ENCODE measurements around the gene ID4. TPM values are rescaled to one million over a fixed set of nuclear protein-coding genes. Genes with fewer than 3 reads are reported as not detected.

ID4 gene
- polyA plus RNA-seq, 2 of the 4 experiments (the other 2 are of a cell fraction), result 2.6 to 6.1 TPM

DNA sequence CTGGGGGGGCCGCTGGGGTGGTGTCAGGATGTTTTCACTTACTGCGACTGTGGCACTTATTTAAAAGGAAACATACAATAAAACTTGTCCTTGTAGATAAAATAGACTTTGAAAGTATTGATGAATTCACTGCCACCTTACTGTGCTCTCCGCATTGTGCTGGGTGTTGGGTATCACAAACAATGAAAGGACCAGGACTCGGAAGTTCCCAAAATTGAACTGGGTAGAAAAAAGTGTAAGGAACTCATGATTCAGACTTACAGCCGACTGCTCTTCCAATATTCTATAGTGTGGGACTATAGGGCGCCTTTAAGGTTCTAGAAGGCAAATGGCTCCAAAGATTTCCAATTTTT, 32.1 kb upstream of the ID4 start:
- WGBS (ENCODE audit: missing lambda C conversion rate), result 22% methylated on average over 6 of the region's 6 CpGs
- peak overlapping the region; percentile 90 to 98 for H3K27ac ChIP-seq
- CTCF ChIA-PET, result no interaction called here

DNA sequence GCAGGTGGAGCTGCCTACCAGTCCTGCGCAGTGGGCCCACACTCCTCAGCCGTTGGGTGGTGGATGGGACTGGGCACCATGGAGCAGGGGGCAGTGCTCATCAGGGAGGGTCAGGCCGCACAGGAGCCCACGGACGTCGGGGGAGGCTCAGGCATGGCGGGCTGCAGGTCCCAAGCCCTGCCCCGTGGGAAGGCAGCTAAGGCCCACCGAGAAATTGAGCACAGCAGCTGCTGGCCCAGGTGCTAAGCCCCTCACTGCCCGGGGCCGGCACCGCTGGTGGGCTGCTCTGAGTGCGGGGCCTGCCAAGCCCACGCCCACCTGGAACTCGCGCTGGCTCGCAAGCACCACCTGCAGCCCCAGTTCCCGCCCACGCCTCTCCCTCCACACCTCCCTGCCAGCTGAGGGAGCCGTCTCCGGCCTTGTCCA, 30.2 kb upstream of the ID4 start:
- POLR2A ChIA-PET, result no interaction called here
- TF ChIP-seq, protein P1, sequence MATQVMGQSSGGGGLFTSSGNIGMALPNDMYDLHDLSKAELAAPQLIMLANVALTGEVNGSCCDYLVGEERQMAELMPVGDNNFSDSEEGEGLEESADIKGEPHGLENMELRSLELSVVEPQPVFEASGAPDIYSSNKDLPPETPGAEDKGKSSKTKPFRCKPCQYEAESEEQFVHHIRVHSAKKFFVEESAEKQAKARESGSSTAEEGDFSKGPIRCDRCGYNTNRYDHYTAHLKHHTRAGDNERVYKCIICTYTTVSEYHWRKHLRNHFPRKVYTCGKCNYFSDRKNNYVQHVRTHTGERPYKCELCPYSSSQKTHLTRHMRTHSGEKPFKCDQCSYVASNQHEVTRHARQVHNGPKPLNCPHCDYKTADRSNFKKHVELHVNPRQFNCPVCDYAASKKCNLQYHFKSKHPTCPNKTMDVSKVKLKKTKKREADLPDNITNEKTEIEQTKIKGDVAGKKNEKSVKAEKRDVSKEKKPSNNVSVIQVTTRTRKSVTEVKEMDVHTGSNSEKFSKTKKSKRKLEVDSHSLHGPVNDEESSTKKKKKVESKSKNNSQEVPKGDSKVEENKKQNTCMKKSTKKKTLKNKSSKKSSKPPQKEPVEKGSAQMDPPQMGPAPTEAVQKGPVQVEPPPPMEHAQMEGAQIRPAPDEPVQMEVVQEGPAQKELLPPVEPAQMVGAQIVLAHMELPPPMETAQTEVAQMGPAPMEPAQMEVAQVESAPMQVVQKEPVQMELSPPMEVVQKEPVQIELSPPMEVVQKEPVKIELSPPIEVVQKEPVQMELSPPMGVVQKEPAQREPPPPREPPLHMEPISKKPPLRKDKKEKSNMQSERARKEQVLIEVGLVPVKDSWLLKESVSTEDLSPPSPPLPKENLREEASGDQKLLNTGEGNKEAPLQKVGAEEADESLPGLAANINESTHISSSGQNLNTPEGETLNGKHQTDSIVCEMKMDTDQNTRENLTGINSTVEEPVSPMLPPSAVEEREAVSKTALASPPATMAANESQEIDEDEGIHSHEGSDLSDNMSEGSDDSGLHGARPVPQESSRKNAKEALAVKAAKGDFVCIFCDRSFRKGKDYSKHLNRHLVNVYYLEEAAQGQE (IDR thresholded peaks at IDR 0.05), result no peak
- TF ChIP-seq ZSCAN20 (CRISPR knock-in tag; IDR thresholded peaks at IDR 0.05), result no peak
- TF ChIP-seq NR3C1 (IDR thresholded peaks at IDR 0.05), result no peak
- no peak for TF ChIP-seq BHLHE40 (IDR thresholded peaks at IDR 0.05; ENCODE audit: low read depth, low read length)
- no peak for TF ChIP-seq KDM1A (IDR thresholded peaks at IDR 0.05; ENCODE audit: low read depth)
- TF ChIP-seq FOSL2 (IDR thresholded peaks at IDR 0.05), result no peak
- no peak for TF ChIP-seq FOSL2 (CRISPR knock-in tag; IDR thresholded peaks at IDR 0.05)
- TF ChIP-seq RNF2 (IDR thresholded peaks at IDR 0.05; ENCODE audit: borderline replicate concordance, low read depth), result no peak
- TF ChIP-seq, protein P2, sequence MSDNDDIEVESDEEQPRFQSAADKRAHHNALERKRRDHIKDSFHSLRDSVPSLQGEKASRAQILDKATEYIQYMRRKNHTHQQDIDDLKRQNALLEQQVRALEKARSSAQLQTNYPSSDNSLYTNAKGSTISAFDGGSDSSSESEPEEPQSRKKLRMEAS (IDR thresholded peaks at IDR 0.05), result no peak
- TF ChIP-seq NPAS2 (CRISPR knock-in tag; IDR thresholded peaks at IDR 0.05; ENCODE audit: borderline replicate concordance), result no peak
- ATAC-seq, result no peak

More for the DNA sequence above, 32.1 kb upstream of the ID4 start:
- peaks cover 32% of the 10 kb centered on the region for H3K4me1 ChIP-seq
- TF ChIP-seq EHMT2 (IDR thresholded peaks at IDR 0.05; ENCODE audit: low read depth), result no peak
- TF ChIP-seq SMC3 (IDR thresholded peaks at IDR 0.05), result no peak
- no peak for TF ChIP-seq ZFP36 (IDR thresholded peaks at IDR 0.05; ENCODE audit: borderline replicate concordance, partially characterized antibody)
- no peak for FAIRE-seq
- ATAC-seq, result peak; percentile 27 to 36; a peak in 5 of 6 replicates
- H3K9me3 ChIP-seq, result no peaks in the 10 kb centered on the region; the same call in 2 of the 3 replicates
- H3K4me2 ChIP-seq, result peak overlapping the region; percentile 93
- DNase-seq (ENCODE audit: low read depth in 1 of 2, low spot score in 1 of 2), result peak in 1 of 2 experiments; percentile 22
- peak overlapping the region; percentile 47 for H3K4me3 ChIP-seq
- POLR2A ChIA-PET, result interaction anchor here (0.5 to 2.8 kb wide), 4 partner anchors 14 to 597 kb away, joined by 3 to 17 read pairs (median 3); partner anchors contain the start of gene ID4

DNA sequence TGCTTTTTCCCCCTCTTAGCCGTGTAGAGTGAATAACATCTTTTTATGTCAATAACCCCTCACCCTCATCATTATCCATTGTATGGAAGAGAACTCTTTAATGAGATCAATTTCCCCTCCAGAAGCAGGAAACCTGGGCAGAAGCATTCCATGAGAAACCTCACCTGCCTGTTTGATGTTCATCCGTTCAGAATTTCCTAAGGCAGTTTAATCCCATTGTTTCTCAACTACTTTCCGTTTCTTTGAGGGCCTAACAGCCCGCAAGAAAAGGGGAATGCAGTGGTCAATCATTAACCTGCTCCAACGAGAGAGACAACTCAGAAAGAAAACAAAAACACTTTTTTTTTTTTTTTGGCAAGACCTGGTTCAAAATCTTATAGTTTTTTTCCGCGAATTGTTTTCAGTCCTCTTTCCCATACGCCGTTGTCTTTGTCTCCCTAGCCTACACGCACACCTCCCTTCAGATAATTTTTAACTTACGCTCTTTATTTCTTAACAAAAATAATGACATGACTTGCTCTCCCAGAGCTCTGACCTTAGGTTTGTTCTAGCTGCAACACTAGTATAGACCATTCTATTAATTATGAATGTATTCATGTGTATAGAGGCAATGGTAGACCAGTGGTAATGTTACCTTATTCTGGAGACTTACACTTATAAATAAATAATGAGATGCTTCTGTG, 25.6 kb upstream of the ID4 start:
- no peaks in the 10 kb centered on the region for H3K9me3 ChIP-seq
- CTCF ChIA-PET, result no interaction called here
- DNase-seq (ENCODE audit: low read depth in 1 of 2, low spot score in 1 of 2) (peak in 1 of 2 experiments; percentile 45), ATAC-seq (peak; percentile 66 to 80; a peak in 5 of 6 replicates), FAIRE-seq (no peak)
- peak overlapping the region; percentile 67 to 73 for H3K27ac ChIP-seq
- TF ChIP-seq, protein P3, sequence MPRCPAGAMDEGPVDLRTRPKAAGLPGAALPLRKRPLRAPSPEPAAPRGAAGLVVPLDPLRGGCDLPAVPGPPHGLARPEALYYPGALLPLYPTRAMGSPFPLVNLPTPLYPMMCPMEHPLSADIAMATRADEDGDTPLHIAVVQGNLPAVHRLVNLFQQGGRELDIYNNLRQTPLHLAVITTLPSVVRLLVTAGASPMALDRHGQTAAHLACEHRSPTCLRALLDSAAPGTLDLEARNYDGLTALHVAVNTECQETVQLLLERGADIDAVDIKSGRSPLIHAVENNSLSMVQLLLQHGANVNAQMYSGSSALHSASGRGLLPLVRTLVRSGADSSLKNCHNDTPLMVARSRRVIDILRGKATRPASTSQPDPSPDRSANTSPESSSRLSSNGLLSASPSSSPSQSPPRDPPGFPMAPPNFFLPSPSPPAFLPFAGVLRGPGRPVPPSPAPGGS (IDR thresholded peaks at IDR 0.05), result no peak
- TF ChIP-seq RARB (CRISPR knock-in tag; IDR thresholded peaks at IDR 0.05) (no peak), JUNB (IDR thresholded peaks at IDR 0.05) (no peak), ZNF302 (CRISPR knock-in tag; IDR thresholded peaks at IDR 0.05) (no peak), CEBPB (IDR thresholded peaks at IDR 0.05) (peak in 1 of 2 experiments; percentile 44; a peak in 1 of 4 replicates), KDM1A (IDR thresholded peaks at IDR 0.05; ENCODE audit: low read depth) (no peak)
- TF ChIP-seq, protein P1 (IDR thresholded peaks at IDR 0.05), result no peak
- TF ChIP-seq, protein P4, sequence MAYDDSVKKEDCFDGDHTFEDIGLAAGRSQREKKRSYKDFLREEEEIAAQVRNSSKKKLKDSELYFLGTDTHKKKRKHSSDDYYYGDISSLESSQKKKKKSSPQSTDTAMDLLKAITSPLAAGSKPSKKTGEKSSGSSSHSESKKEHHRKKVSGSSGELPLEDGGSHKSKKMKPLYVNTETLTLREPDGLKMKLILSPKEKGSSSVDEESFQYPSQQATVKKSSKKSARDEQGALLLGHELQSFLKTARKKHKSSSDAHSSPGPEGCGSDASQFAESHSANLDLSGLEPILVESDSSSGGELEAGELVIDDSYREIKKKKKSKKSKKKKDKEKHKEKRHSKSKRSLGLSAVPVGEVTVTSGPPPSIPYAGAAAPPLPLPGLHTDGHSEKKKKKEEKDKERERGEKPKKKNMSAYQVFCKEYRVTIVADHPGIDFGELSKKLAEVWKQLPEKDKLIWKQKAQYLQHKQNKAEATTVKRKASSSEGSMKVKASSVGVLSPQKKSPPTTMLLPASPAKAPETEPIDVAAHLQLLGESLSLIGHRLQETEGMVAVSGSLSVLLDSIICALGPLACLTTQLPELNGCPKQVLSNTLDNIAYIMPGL (CRISPR knock-in tag; IDR thresholded peaks at IDR 0.05; ENCODE audit: borderline replicate concordance), result no peak
- TF ChIP-seq, protein P5, sequence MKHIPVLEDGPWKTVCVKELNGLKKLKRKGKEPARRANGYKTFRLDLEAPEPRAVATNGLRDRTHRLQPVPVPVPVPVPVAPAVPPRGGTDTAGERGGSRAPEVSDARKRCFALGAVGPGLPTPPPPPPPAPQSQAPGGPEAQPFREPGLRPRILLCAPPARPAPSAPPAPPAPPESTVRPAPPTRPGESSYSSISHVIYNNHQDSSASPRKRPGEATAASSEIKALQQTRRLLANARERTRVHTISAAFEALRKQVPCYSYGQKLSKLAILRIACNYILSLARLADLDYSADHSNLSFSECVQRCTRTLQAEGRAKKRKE (CRISPR knock-in tag; IDR thresholded peaks at IDR 0.05; ENCODE audit: low read depth), result no peak
- WGBS (ENCODE audit: missing lambda C conversion rate), result 5% methylated on average over 11 of the region's 11 CpGs
- POLR2A ChIA-PET, result no interaction called here
- peaks cover 20% of the 10 kb centered on the region for H3K4me1 ChIP-seq
- peak overlapping the region; percentile 21; the same call in 1 of the 3 replicates for H3K4me3 ChIP-seq
- peak overlapping the region; percentile 75 for H3K4me2 ChIP-seq

More for the DNA sequence above, 30.2 kb upstream of the ID4 start:
- no CpG with 5 or more reads among the region's 21 CpGs for WGBS (ENCODE audit: missing lambda C conversion rate)
- CTCF ChIA-PET, result no interaction called here
- H3K9me3 ChIP-seq, result no peaks in the 10 kb centered on the region
- DNase-seq (ENCODE audit: low read depth in 1 of 2, low spot score in 1 of 2), result no peak
- H3K27ac ChIP-seq, result peak overlapping the region in 1 of 2 experiments; percentile 22; a peak in 1 of 6 replicates
- no peak overlapping the region for H3K4me3 ChIP-seq
- peaks cover 38% of the 10 kb centered on the region for H3K4me1 ChIP-seq
- FAIRE-seq, result no peak
- no peak overlapping the region for H3K4me2 ChIP-seq
